Right kidney (tissue), 1 donor: Measurements from ENCODE around the gene TYMS.
"Not testable (repeated sequence)": the region's sequence is repeated elsewhere in the genome, so short reads cannot be mapped to it uniquely, and the experiment has no call there.

ENCODE experiments used
- DNase-seq: peaks from one replicate; pipeline ENCODE4 v3.0.0-alpha.2; 2016

The TYMS gene

DNA sequence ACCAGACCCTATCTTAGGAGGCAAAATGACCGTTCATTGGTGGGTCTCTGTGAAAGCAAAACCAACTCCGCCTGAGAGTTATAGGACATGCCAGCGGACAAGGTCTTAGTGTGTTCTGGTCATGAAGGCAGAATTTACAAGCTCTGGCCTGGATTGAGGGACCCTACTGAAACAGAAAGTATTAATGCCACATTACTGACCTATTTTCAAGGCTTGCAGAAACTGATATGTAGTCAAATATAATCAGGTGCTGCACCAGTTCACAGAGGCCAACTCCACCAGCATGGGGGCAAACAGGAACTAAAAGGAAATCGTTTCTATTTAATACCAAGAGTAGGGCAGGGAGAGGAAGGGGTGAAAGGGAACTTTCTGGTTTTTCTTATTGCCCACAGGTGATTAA, 19.7 kb downstream of the TYMS start:
- no peak for DNase-seq

DNA sequence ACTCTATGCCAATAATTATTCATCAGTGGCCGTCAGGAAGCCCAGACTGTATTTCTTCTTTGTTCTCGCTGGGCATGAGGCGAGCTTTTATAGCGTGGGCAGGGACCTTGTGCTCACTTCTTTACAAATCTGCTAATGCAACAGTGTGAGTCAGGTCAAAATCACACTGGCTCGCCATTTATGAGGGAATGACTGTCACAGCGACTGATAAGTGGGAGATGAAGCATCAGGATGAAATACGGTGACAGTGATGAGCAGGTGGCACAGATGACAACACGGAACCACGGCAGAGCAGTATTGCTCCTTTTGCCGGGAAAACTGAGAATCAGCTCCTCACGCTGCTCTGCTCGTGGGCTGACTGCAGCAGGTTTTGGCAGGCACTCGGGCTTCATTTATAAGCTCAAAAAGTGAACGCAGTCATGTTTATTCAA, 20.5 kb downstream of the TYMS start:
- DNase-seq = no peak

- DNase-seq = no peak
Measured at GRCh38 chr18:678482-679182, 21.2 kb downstream of the TYMS start.

DNA sequence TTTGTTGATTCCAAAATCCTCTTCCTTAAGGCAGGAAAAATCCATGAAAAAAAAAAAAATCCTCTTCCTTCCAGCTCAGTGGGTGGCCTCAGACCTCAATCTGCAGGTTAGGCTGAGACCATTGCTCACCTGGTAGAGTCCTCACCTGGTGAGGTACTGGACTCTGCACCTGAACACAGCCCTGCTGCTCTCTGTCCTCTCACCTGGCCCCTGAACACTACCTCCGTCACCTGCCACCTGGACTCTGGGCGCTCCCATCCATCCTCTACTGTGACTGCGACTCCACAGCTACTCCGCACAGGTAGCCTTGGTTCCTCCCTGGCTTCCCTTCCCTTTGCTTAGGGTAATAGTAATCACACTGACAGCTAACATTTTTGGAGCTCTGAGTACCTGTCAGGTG, 22.1 kb downstream of the TYMS start:
- no peak for DNase-seq

DNA sequence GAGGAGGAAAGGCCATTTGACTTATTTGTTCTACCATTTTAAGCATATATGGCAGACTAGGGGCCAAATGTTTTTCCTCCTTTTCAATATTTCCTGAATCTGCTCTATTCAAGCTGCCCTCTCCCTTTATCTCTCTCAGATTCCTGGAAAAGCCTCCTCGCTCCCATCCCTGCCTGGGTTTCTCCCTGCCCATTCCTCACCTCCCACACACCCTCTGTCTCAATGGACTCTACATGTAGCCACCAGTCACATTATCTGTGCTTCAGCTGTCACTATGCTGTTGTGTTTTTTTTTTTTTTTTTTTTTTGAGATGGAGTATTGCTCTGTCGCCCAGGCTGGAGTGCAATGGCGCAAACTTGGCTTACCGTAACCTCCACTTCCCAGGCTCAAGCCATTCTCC, 22.9 kb downstream of the TYMS start:
- no peak for DNase-seq

GRCh38 chr18:681985-682384, 24.5 kb downstream of the TYMS start:
- no peak for DNase-seq

DNA sequence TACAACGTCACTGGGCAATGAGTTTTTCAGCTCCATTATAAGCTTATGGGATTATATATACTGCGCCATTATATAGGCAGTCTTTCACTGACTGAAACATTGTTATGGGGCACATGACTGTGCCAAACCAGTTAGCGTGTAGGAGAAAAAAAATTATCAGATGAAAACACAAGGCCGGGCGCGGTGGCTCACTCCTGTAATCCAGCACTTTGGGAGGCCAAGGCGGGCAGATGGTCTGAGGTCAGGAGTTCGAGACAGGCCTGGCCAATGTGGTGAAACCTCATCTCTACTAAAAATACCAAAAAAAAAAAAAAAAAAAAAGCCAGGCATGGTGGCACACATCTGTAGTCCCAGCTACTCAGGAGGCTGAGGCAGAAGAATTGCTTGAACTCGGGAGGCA, 25.0 kb downstream of the TYMS start:
- DNase-seq = not testable (repeated sequence)

GRCh38 chr18:682833-683232, 25.4 kb downstream of the TYMS start:
- DNase-seq = no peak

DNA sequence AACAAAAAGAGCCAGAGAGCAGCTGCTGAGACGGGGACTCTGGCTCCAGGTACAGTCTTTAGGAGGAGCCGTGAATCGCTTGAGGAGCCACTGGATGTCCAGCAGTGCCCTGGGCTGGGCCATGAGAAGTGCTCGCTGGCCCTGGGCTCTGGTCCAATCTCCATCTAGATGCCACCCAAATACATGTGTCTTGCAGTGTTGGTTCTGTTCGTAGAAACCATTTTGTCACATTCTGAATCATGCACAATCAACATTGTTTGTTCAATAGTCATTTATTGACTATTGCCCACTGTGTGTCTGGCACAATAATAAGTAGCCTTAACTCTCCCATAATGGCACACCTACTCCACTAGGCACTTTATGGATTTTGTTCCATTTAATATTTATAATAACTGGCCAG, 26.1 kb downstream of the TYMS start:
- no peak for DNase-seq

DNA sequence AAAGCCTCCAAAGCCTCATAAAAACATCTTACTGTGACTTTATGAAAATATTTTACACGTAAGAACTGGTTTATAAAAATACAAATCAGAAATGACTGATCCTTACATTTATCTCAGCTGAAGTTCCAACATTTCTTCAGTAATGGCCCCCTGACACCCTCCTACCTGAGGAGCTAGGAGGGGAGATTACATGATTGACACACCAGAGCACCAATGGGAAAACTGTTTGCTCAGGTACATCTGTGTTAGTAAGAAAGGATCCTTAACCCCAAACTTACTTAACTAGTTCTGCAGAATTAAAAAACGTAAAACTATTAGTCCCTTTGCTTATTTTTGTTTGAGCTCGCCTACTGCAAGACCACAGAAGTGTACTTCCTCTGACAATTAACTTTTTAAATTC, 28.0 kb downstream of the TYMS start:
- DNase-seq = no peak

- DNase-seq = no peak
Measured at GRCh38 chr18:686339-687111, 29.1 kb downstream of the TYMS start.

DNA sequence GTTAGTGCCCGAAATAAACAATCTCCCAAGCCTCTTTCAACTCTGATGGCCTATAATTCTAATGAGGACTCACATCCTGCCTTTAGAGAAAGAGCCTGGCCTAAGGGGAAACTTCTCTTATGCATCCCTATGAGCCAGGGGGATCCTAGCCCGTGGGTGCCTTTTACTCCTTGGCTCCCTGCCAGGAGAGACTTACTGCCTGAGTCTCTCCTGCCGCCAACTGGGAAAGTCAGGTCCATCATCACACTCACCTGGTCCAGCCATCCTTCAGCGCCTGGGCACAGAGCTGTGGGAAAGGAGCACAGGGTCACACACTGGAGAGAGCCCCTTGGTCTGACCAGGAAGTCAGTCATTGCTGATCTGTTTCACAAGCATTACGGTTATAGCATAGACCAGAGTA, 30.9 kb downstream of the TYMS start:
- DNase-seq = no peak

DNA sequence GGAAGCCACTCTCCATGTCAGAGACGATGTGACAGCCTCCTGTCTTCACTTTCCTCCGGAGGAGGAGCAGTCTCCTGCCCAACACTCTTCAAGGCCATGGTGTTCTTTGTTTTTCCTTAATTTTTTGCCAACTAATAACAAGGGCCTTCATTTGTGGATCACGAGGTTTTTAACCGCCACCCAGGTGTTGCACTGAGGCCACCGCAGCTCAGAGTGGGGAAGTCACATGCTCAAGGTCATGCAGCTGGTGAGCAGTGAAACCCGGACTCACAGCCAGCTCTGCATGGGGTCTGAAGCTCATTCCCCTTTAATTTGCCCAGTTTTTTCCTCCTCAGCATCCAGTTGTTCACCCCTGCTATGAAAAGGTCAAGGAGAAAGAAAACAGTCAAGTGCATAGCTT, 35.4 kb downstream of the TYMS start:
- DNase-seq = no peak

DNA sequence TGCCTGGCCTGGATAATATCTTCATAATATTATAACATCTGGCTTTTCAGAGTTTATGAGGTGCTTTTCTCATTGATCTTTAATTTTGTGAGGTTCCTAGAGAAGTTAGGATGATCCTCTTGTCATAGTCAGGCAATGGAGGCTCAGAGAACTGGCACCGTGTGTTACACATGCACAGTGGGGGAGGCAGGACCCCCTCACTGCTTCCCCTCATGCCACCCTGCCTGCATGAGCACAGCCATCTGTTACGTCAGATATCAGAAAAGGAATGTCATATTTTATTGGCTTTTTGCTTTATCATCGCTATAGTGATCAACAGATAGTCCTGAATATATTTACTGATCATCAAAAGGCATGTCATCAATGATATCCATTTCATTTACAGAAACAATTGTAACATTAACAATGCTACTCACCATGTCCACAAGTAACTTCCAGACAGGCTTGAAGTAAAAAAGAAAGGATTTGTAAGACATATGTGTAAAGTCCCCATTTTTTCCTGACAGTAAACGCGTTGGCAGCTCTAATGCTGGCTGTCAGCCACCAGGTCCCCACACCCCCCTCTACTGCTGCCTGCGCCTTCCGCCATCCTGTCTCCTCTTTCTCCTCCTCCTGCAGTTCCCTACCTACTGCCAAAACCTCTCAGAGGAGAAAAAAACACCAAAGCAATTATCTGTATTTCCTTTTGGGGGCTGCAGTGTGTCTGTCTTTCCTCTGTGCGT, 36.2 kb downstream of the TYMS start:
- no peak for DNase-seq

DNA sequence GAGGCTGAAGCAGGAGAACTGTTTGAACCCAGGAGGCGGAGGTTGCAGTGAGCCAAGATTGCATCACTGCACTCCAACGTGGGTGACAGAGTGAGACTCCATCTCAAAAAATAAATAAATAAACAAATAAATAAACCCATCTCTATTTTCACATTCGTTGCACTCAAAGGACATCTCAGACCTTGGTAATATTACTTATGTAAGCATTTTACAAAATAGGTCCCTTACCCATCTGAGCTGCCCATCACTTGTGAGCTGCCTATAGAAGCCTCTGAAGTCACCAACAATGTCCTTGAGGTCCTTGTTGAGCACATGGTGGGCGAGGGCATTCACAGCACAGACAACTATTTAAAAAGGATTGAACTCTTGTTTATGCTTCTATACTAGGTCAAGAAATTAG, 39.6 kb downstream of the TYMS start:
- DNase-seq = no peak

- no peak for DNase-seq
Measured at GRCh38 chr18:697800-698199, 40.3 kb downstream of the TYMS start.

GRCh38 chr18:703213-703967, 45.9 kb downstream of the TYMS start:
- no peak for DNase-seq

- no peak for DNase-seq
Measured at GRCh38 chr18:706405-706804, 49.0 kb downstream of the TYMS start.

DNA sequence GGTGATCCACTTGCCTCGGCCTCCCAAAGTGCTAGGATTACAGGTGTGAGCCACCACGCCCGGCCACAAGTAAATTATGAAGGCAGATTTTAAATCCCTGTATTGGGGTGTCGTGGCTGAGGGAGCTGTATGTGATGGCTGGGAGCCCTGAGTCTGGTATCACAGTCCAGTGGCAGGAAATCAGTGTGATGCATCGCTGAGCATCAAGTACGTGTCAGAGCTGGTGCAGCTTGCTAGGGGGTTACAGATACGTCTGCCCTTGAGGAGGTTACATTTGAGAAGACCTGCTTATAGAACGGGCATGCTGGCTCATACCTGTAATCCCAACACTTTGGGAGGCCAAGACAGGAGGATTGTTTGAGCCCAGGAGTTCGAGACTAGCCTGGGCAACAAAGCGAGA, 50.6 kb downstream of the TYMS start:
- DNase-seq = no peak

GRCh38 chr18:709771-710170, 52.3 kb downstream of the TYMS start:
- DNase-seq = no peak

GRCh38 chr18:710418-711300, 53.2 kb downstream of the TYMS start:
- DNase-seq = no peak

DNA sequence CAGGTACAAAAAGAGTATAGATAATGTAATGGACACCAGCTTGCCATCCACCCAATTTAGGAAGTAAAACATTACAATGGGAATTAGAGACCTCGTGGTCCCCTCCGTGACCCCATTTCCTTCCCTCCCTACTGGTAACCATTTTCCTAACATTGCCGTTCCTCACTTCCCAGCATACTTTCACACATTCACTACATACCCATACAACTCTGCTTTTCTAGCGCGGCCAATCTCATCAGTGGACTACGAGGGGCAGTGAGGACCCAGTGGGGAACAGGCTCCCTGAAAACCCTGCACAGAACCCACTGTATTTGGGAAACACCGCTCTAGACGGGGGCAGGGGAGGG, 53.8 kb downstream of the TYMS start:
- peak; percentile 59 for DNase-seq
